GM03348 (cell line): ENCODE data around the gene HHLA2.
"Not testable (repeated sequence)": the region's sequence is repeated elsewhere in the genome, so short reads cannot be mapped to it uniquely, and the experiment has no call there.

ENCODE experiments used
- DNase-seq: peaks from one replicate; pipeline ENCODE4 v3.0.0; 2012; ENCODE audit warnings: low spot score

Gene HHLA2

GRCh38 chr3:108342837-108343486 lies 46.6 kb downstream of the HHLA2 start:
- no peak for DNase-seq

DNA sequence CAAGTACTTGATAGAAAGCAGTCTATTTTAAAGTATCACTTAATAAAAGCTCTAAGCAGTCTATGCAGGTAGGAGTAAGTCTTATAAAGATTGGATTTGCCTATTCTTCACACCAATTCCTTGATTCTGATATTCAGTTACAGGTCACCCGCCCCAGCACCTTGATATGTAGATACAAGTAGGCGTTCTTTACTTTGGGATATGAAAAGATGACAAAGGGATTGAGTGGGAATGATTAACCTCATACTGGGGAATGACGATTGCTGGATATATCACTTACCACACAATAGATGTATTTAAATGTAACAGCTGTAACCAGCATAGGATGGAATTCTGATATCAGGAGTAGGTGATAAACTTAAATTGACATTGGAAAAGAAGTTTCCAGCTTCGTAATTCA lies 47.1 kb downstream of the HHLA2 start:
- DNase-seq, result no peak

- no peak for DNase-seq
Observed at GRCh38 chr3:108345492-108346205, 49.3 kb downstream of the HHLA2 start.

DNA sequence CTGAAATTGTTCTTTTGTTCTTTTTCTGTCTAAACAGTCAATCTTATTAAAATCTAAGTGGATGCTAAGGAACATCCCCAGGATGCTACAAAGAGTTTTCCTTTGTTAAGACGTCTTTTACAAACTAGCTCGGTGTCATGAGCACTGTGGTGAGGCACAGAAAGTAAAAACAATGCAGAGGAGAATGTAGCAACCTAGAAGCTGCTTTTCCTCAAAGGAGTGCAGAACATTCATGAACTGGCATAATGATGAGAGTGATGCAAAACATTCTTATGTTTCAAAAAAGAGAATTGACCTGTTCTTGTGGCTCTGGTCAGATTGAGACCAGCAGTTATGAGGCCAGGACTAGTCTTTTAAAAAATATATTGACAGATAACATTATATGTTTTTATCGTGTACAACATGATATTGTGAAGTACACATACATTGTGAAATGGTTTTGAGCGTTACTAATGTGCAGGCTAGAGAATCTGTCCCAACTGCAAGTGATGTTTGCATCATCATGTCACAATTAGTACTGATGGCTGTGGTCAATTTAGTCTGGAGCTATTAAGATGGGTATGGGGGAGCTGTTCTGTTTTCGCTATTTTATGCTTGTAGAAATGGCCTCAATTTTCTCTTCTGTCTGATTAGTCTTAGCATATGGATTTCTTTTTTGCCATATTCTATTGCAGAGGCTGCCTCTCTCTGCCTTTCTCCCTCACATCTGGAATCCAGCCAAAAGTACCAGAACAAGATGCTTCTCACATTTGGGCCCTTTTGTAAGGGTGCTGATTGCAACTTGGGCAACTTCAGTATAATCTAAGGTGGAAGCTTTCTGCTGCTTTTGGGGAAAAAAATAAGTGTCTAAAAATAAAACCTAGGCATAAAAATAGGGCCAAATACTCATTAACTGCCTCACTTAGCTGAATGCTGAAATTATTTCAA lies 50.2 kb downstream of the HHLA2 start:
- DNase-seq, result peak; percentile 5

DNA sequence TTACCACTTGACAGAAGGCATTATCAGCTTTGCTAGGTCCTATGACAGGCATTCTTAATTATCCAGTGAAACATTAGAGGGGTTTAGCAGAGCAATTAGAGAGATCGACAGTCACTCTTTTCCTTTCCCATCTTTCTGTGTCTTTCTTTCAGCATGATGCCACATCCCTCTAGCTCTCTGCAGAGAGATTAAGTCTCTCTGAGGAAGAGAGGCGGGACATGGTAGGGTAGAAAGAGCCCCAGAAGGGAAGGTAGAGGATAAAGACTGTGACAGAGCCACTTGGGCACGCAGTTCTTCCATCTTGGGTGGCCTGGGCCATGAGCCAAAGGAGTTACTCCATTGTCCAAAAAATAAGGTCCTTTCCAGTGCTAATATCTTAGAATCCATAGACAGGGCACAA lies 55.8 kb downstream of the HHLA2 start:
- DNase-seq, result no peak

- no peak for DNase-seq
Observed at GRCh38 chr3:108354562-108354961, 58.2 kb downstream of the HHLA2 start.

DNA sequence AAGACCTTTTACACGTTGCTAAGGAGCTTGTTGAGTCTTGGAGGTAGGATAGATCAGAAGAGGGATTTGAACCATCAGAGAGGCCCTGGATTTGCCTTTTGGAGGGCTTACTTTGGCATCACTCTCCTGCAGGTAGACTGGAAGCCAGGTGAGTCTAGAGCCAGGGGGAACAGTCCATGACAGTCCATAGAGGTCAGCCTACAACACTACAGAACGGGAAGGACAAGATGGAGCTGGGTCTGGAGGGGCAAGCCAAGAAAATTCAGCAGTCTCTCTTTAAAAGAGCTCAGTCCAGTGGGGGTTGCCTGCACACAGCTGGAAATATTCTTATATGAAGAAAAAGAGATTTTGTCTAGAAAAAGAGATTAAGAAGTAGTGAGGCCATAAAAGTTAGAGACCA lies 60.7 kb downstream of the HHLA2 start:
- DNase-seq, result no peak

DNA sequence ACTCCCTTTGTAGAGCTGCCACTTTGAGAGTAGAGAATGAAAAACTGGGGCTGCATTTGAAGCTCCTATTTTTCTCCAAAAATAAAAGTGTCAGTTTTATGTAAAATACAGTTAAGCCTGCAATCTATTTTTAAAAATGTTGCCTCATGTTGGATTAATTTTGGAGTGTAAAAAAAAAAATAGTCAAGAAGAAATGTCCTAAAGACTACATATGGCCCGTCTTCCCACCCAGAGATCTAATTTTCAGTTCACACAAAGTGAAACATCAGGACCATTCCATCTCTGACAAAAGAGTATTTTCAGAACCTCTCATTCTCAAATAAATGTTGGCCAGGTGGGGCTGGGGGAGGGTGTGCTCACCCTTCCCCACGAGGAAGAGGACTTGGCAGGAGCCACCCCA lies 62.7 kb downstream of the HHLA2 start:
- DNase-seq, result no peak

- no peak for DNase-seq
Observed at GRCh38 chr3:108376026-108376425, 79.7 kb downstream of the HHLA2 start.

DNA sequence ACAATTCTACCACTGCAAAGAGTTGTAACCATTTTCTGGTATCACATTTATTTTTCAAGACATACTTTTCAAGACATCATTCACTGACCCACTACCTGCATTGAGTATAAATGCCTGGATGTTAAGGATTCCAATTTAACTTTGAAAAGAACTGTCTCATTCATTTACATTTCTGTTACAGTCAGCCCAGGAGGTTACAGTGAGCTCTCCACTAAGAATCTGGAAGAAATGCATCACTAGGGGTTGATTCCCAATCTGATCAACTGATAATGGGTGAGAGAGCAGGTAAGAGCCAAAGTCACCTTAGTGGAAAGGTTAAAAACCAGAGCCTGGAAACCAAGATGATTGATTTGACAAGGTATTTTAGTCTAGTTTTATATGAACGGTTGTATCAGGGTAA lies 81.0 kb downstream of the HHLA2 start:
- DNase-seq, result no peak

DNA sequence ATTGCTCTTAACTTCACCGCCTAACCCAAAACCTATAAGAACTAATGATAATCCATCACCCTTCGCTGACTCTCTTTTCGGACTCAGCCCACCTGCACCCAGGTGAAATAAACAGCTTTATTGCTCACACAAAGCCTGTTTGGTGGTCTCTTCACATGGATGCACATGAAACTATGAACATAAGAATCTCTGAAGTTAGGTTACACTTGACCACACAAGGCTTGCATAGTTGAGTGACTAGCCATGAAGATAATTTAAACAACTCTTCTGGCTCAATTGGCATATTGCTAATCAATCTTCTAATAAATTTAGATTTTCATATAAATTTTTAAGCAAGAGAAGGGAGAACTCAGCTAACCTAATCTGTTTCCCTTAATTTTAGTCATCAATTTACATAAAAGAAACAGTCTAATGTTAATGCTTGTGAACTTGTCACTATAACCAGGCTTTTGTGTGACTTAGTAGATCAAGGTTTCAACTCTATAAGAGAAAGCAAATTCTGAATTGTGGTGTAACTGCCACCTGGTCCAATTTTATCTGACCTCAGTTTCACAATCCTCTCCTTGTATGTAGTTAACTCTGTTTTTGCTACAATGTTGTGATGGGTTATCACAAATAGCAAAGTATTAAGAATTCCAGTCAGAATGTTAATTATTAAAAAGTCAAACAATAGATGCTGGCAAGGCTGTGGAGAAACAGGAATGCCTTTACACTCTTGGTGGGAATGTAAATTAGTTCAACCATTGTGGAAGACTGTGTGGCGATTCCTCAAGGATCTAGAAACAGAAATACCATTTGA lies 82.0 kb downstream of the HHLA2 start:
- no peak for DNase-seq

GRCh38 chr3:108378952-108379342 lies 82.6 kb downstream of the HHLA2 start:
- not testable (repeated sequence) for DNase-seq

- no peak for DNase-seq
Observed at GRCh38 chr3:108380128-108380795, 83.9 kb downstream of the HHLA2 start.

DNA sequence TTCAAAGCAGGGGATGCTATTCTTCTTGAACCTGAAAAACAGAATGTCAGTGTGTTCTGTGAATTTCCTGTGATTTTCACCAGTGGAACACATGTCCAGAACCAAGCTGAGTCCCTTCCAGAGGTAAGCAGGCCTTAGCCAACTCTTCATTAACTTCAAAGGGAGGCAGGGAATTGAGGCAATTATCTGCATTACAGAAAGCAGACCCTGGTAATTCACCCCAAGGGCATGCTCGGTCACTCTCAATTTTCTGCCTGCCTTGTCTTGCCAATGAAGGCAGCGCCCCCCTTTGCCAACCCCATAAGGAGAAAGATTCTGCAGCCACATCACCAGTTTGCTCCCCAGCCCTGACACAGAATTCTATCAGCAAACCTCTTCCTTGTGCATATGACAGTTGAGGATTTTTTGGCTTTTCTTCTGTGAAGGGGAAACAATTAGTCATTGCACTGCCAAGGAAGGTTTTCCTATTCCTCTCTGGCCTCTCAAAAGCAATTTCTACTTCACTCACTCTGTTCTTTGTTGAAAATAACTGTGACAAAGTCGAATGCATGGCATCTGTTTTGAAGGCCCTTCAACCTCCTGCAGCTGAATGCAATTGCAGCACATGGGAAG lies 85.3 kb downstream of the HHLA2 start:
- no peak for DNase-seq

DNA sequence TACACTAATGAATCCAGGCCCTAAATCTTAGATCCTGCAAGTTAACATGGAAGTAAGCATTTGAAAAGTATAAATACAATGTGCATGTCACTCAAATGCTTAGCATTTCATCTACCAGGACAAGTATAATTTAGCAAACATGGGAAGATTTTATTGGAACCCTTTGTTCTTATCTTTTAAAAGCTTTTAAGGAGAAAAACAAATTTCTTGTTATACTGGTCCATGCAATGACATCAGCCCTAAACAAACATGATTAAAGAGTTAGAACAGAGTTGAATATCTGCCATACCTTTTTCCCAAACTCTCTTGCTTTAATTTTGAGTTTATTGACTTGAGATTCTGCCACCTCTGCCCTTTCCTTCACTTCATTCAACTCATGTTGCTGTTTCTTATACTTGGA lies 87.0 kb downstream of the HHLA2 start:
- no peak for DNase-seq

GRCh38 chr3:108387063-108387462 lies 90.7 kb downstream of the HHLA2 start:
- DNase-seq, result no peak

DNA sequence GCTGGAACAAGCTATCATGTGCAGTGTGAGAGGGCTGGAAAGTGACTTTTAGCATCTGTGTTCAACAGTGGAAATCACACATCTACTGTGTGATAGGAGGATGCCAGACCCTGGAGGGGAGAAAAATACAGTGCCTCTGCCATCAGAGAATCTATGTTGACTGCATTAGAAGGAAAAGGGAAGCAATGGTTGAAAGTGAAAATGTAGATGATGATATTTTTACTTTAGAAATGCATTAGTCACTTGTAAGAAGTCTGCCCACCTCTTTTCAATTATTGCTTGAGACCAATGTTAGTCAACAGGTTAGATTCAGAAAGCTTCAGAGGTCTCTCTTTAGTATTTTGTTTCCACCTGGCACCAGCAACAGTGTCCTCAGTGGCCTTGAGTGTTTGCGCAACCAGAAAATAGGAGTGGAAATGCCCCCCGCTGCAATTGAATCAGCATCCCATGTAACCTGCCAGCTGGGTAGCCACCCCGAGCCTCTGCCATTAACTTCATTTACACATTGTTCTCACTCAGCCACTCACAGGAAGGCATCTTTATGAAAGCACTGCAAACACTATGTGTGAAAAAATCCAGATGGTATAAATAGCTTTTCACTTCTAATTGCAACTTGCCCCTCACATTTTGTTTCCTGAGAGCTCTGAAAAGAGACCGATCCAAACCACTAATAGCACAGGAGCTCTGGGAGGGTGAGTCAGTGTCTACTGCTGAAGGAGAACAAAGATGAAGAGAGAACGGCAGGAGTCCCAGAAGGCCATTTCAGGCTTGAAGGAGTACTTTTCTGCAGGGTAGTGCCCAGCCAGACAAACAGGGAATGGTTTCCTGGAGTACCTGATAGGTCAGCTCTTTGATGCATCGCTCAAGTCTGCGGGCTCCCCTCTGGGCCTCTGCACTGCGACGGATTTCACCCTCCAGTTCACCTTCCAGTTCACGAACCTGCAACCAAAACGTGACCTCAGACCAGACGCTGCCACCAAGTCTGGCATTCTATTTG lies 92.1 kb downstream of the HHLA2 start:
- no peak for DNase-seq

GRCh38 chr3:108389372-108389771 lies 93.0 kb downstream of the HHLA2 start:
- DNase-seq, result no peak

- DNase-seq, result no peak
Observed at GRCh38 chr3:108391917-108392593, 95.7 kb downstream of the HHLA2 start.
